Gastroesophageal sphincter (tissue), 3 donors: Measurements from ENCODE around the gene DOCK10.

Experiments
- CTCF ChIP-seq, 4 experiments: fragments of 200-600 bp in 2 of 4; fragments of 450-650 bp in 2 of 4; sonication (generic) in 1 of 4; IDR thresholded peaks; one replicate each; pipeline ENCODE4 v1.5.1; 2017 to 2019; ENCODE audit warnings: antibody characterized with exemption in 4 of 4, mild to moderate bottlenecking in 2 of 4, moderate library complexity in 2 of 4
- POLR2A ChIP-seq, 2 donors: fragments of 450-650 bp; IDR thresholded peaks; one replicate each; pipeline ENCODE4 v1.6.1; 2017; ENCODE audit warnings: antibody characterized with exemption in 2 of 2, mild to moderate bottlenecking in 2 of 2, moderate library complexity in 1 of 2

DNA sequence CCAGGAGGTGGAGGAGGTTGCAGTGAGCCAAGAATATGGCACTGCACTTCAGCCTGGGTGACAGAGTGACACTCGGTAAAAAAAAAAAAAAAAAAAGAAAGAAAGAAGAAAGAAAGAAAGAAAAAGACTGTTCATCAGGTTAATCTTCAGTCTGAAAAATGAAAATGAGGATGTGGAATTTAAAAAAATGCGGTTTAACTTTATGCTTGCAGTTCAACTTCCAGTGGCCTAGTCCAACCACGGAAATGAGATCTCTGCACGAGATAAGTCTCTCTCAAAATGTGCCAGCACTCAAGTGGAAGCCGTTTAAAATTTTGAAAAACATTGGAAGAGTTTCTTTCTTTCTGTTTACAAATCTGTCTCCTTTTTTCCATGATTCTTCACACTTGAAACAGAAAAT is 112.1 kb downstream of the DOCK10 start:
- TF ChIP-seq CTCF (IDR thresholded peaks at IDR 0.05) (no peak), POLR2A (IDR thresholded peaks at IDR 0.05) (no peak)
